Spinal cord (tissue), 10 donors: ENCODE measurements around the gene DHX15. TPM values are rescaled to one million over a fixed set of nuclear protein-coding genes. Genes with fewer than 3 reads are reported as not detected.
A peak's percentile ranks its signal among the peaks of the same experiment; 100 is the strongest.

Experiments used
- DNase-seq, 6 donors: peaks; one replicate each; pipeline versions ENCODE4 v3.0.0 to v3.0.0-alpha.2; 2013 to 2015; ENCODE audit warnings: low spot score in 6 of 6, low read depth in 4 of 6
- H3K27ac ChIP-seq: one replicate; pipeline ENCODE4 v1.5.1; 2013; ENCODE audit warnings: low read depth, low read length, control low read depth
- H3K27me3 ChIP-seq: one replicate; pipeline ENCODE4 v1.6.1; 2013; ENCODE audit warnings: low read length; ENCODE audit not compliant: control insufficient read depth, insufficient read depth
- H3K36me3 ChIP-seq: one replicate; pipeline ENCODE4 v1.6.1; 2013; ENCODE audit warnings: low read length; ENCODE audit not compliant: control insufficient read depth, insufficient read depth
- H3K4me1 ChIP-seq: one replicate; pipeline ENCODE4 v1.6.1; 2013; ENCODE audit warnings: low read length; ENCODE audit not compliant: control insufficient read depth, insufficient read depth
- H3K4me3 ChIP-seq: one replicate; pipeline ENCODE4 v1.5.1; 2013; ENCODE audit warnings: low read depth, low read length, control low read depth
- H3K9me3 ChIP-seq: one replicate; pipeline ENCODE4 v1.6.1; 2013; ENCODE audit warnings: low read length; ENCODE audit not compliant: control insufficient read depth, insufficient read depth
- WGBS: methylation state at CpG from one replicate; pipeline ENCODE4 v1.1.5; 2013; ENCODE audit warnings: missing lambda C conversion rate; ENCODE audit not compliant: insufficient coverage; 5-methylcytosine and 5-hydroxymethylcytosine counted together
- polyA plus RNA-seq, 2 donors: library from polyadenylated mRNA; unstranded; fragments of 120-200 nt; gene quantifications; one replicate each; pipeline ENCODE4 v1.2.1, GENCODE V29; 2013; ENCODE audit not compliant: insufficient read length in 2 of 2
- total RNA-seq, 2 donors: library from RNA; depleted of rRNA in 1 of 2; stranded (reverse); fragments of 120-200 nt in 1 of 2; fragments of >200 nt in 1 of 2; gene quantifications; one replicate each; pipeline versions ENCODE4 v1.2.3 to v1.2.4, GENCODE V29; 2013 to 2014
- donor health status: healthy.

Gene DHX15
- total and polyA plus RNA-seq, 4 donors = 115 to 197 (median 137) TPM

- Histone ChIP-seq H3K9me3 (no peaks in the 10 kb centered on the region), H3K27ac (no peak overlapping the region), H3K4me1 (no peaks in the 10 kb centered on the region), H3K4me3 (no peak overlapping the region), H3K27me3 (no peaks in the 10 kb centered on the region), H3K36me3 (no peaks in the 10 kb centered on the region)
- no peak for DNase-seq
- WGBS = 89% methylated on average over 5 of the region's 11 CpGs
Measured at GRCh38 chr4:24611575-24611974, 27.2 kb upstream of the DHX15 start.

- H3K27ac ChIP-seq = no peak overlapping the region
- DNase-seq = no peak
- H3K4me1 ChIP-seq = no peaks in the 10 kb centered on the region
- no peak overlapping the region for H3K4me3 ChIP-seq
- no peaks in the 10 kb centered on the region for H3K27me3 ChIP-seq
- no peaks in the 10 kb centered on the region for H3K9me3 ChIP-seq
- H3K36me3 ChIP-seq = no peaks in the 10 kb centered on the region
Measured at GRCh38 chr4:24607334-24607733, 23.0 kb upstream of the DHX15 start.

- H3K27ac ChIP-seq = no peak overlapping the region
- no peaks in the 10 kb centered on the region for H3K36me3 ChIP-seq
- DNase-seq = no peak
- no peaks in the 10 kb centered on the region for H3K9me3 ChIP-seq
- H3K4me1 ChIP-seq = no peaks in the 10 kb centered on the region
- H3K4me3 ChIP-seq = no peak overlapping the region
- H3K27me3 ChIP-seq = no peaks in the 10 kb centered on the region
Measured at GRCh38 chr4:24605216-24605615, 20.9 kb upstream of the DHX15 start.

GRCh38 chr4:24604558-24605214, 20.3 kb upstream of the DHX15 start:
- Histone ChIP-seq H3K27me3 (no peaks in the 10 kb centered on the region), H3K4me3 (no peak overlapping the region), H3K4me1 (no peaks in the 10 kb centered on the region), H3K9me3 (no peaks in the 10 kb centered on the region), H3K36me3 (no peaks in the 10 kb centered on the region), H3K27ac (no peak overlapping the region)
- WGBS = 60% methylated on average over 1 of the region's 4 CpGs
- DNase-seq = no peak

GRCh38 chr4:24603343-24603742, 19.0 kb upstream of the DHX15 start:
- H3K4me3 ChIP-seq = no peak overlapping the region
- H3K27ac ChIP-seq = no peak overlapping the region
- no peaks in the 10 kb centered on the region for H3K27me3 ChIP-seq
- 90% methylated on average over 6 of the region's 6 CpGs for WGBS
- H3K9me3 ChIP-seq = no peaks in the 10 kb centered on the region
- no peak for DNase-seq
- H3K4me1 ChIP-seq = no peaks in the 10 kb centered on the region
- H3K36me3 ChIP-seq = no peaks in the 10 kb centered on the region

- no CpG with 5 or more reads among the region's 1 CpG for WGBS
- DNase-seq = no peak
- Histone ChIP-seq H3K27me3 (no peaks in the 10 kb centered on the region), H3K36me3 (no peaks in the 10 kb centered on the region), H3K27ac (no peak overlapping the region), H3K4me3 (no peak overlapping the region), H3K4me1 (no peaks in the 10 kb centered on the region), H3K9me3 (peaks cover 2% of the 10 kb centered on the region)
Measured at GRCh38 chr4:24601121-24601520, 16.8 kb upstream of the DHX15 start.

- Histone ChIP-seq H3K9me3 (peaks cover 2% of the 10 kb centered on the region), H3K27ac (no peak overlapping the region), H3K27me3 (no peaks in the 10 kb centered on the region), H3K4me3 (no peak overlapping the region), H3K4me1 (no peaks in the 10 kb centered on the region), H3K36me3 (no peaks in the 10 kb centered on the region)
- DNase-seq = no peak
- 95% methylated on average over 21 of the region's 22 CpGs for WGBS
Measured at GRCh38 chr4:24599275-24599674, 14.9 kb upstream of the DHX15 start.

GRCh38 chr4:24598025-24598424, 13.7 kb upstream of the DHX15 start:
- Histone ChIP-seq H3K27me3 (no peaks in the 10 kb centered on the region), H3K4me1 (no peaks in the 10 kb centered on the region), H3K4me3 (no peak overlapping the region), H3K9me3 (peaks cover 2% of the 10 kb centered on the region), H3K36me3 (no peaks in the 10 kb centered on the region), H3K27ac (no peak overlapping the region)
- no peak for DNase-seq
- 100% methylated on average over 2 of the region's 8 CpGs for WGBS

- H3K9me3 ChIP-seq = peaks cover 2% of the 10 kb centered on the region
- no peak for DNase-seq
- no CpG with 5 or more reads among the region's 2 CpGs for WGBS
- H3K36me3 ChIP-seq = no peaks in the 10 kb centered on the region
- H3K27me3 ChIP-seq = no peaks in the 10 kb centered on the region
- no peaks in the 10 kb centered on the region for H3K4me1 ChIP-seq
- no peak overlapping the region for H3K27ac ChIP-seq
- H3K4me3 ChIP-seq = no peak overlapping the region
Measured at GRCh38 chr4:24595659-24596058, 11.3 kb upstream of the DHX15 start.

GRCh38 chr4:24594887-24595286, 10.5 kb upstream of the DHX15 start:
- Histone ChIP-seq H3K27me3 (no peaks in the 10 kb centered on the region), H3K27ac (no peak overlapping the region), H3K4me3 (no peak overlapping the region), H3K4me1 (no peaks in the 10 kb centered on the region), H3K36me3 (no peaks in the 10 kb centered on the region), H3K9me3 (peaks cover 2% of the 10 kb centered on the region)
- 92% methylated on average over 2 of the region's 2 CpGs for WGBS
- peak in 1 of 6 donors; percentile 27 for DNase-seq
